ENCODE results near the gene GLCCI1.

The GLCCI1 gene

DNA sequence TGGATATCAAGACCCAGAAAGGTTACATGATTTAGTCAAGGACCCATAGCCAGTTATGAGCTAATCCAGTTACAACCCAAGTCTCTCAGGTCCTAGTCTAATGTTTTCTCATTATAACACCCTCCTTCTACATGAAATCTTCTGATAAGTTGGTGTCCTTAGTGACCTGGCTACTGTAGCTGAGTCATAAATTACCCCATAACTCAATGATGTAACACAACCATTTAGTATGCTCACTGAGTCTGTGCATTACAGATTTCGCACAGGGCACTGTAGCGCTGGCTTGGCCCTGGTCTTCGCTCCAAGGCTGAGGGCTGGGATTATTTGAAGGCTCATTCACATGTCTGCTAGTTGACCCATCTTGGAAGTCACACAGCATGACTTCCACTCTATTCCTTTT, 36.0 kb upstream of the GLCCI1 start:
- Histone ChIP-seq H3K4me2 (ENCODE audit: low read depth, low read length, poor library complexity, severe bottlenecking) (no peak overlapping the region), H3K9me3 (ENCODE audit: insufficient read depth, low read depth, low read length) (no peaks in the 10 kb centered on the region)
- TF ChIP-seq EZH2phosphoT487 (IDR thresholded peaks at IDR 0.05; ENCODE audit: borderline replicate concordance): no peak
- TF ChIP-seq, protein P1, sequence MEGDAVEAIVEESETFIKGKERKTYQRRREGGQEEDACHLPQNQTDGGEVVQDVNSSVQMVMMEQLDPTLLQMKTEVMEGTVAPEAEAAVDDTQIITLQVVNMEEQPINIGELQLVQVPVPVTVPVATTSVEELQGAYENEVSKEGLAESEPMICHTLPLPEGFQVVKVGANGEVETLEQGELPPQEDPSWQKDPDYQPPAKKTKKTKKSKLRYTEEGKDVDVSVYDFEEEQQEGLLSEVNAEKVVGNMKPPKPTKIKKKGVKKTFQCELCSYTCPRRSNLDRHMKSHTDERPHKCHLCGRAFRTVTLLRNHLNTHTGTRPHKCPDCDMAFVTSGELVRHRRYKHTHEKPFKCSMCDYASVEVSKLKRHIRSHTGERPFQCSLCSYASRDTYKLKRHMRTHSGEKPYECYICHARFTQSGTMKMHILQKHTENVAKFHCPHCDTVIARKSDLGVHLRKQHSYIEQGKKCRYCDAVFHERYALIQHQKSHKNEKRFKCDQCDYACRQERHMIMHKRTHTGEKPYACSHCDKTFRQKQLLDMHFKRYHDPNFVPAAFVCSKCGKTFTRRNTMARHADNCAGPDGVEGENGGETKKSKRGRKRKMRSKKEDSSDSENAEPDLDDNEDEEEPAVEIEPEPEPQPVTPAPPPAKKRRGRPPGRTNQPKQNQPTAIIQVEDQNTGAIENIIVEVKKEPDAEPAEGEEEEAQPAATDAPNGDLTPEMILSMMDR (conservative IDR thresholded peaks at IDR 0.05; ENCODE audit: low read length): no peak

DNA sequence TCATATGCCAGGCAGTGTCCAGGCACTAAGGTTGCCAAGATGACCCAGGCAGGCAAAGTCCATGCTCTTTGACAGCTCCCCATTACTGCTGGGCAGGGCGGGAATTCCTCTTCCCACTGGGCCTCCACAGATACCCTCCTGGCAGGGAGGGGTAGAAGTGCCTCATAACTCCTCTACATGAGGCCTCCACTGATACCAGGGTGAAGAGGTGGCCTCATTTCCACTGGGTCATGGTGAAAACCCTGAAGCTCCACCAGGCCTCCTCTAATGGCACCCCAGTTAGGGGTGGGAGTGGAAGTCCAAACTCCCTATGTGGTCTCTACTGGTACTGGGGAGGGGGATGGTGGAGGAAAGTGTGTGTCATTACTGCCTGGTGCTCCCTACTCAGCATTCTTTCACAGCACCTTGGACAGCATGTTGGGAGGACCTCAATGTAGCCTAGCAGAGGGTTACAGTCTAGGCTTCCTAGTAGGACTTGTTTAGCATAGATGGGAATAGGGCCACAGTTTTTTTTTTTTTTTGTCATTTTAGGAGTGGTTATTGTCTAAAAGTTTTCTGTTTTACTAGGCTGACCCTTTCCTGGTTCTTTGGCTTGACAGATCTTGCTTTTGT, 34.6 kb upstream of the GLCCI1 start:
- Histone ChIP-seq H3K79me2 (ENCODE audit: insufficient read depth, low read length) (no peaks in the 10 kb centered on the region), H4K20me1 (ENCODE audit: insufficient read depth, low read length, poor library complexity, severe bottlenecking) (no peaks in the 10 kb centered on the region), H3K4me1 (ENCODE audit: insufficient read depth, low read length, poor library complexity, severe bottlenecking) (peaks cover 4% of the 10 kb centered on the region), H3K27me3 (ENCODE audit: insufficient read depth, low read length, poor library complexity, severe bottlenecking) (no peaks in the 10 kb centered on the region), H2AFZ (ENCODE audit: low read length) (no peak overlapping the region), H3K9ac (ENCODE audit: low read depth, low read length, poor library complexity, severe bottlenecking) (no peak overlapping the region), H3K9me2 (replicated peaks; ENCODE audit: low read depth, low read length) (no peaks in the 10 kb centered on the region), H3K4me3 (ENCODE audit: low read length, poor library complexity, severe bottlenecking) (no peak overlapping the region), H3K4me2 (ENCODE audit: low read depth, low read length, poor library complexity, severe bottlenecking) (no peak overlapping the region), H3K9me3 (ENCODE audit: insufficient read depth, low read depth, low read length) (no peaks in the 10 kb centered on the region), H3F3A (ENCODE audit: low read depth) (no peaks in the 10 kb centered on the region), H3K36me3 (ENCODE audit: insufficient read depth, low read length) (no peaks in the 10 kb centered on the region)
- TF ChIP-seq, protein P1 (conservative IDR thresholded peaks at IDR 0.05; ENCODE audit: low read length): no peak
- TF ChIP-seq EZH2phosphoT487 (IDR thresholded peaks at IDR 0.05; ENCODE audit: borderline replicate concordance): no peak

More for the DNA sequence above, 36.0 kb upstream of the GLCCI1 start:
- Histone ChIP-seq H4K20me1 (ENCODE audit: insufficient read depth, low read length, poor library complexity, severe bottlenecking) (no peaks in the 10 kb centered on the region), H3F3A (ENCODE audit: low read depth) (no peaks in the 10 kb centered on the region), H3K4me1 (ENCODE audit: insufficient read depth, low read length, poor library complexity, severe bottlenecking) (no peaks in the 10 kb centered on the region), H3K9me2 (replicated peaks; ENCODE audit: low read depth, low read length) (no peaks in the 10 kb centered on the region), H3K79me2 (ENCODE audit: insufficient read depth, low read length) (no peaks in the 10 kb centered on the region), H3K4me3 (ENCODE audit: low read length, poor library complexity, severe bottlenecking) (no peak overlapping the region), H3K27me3 (ENCODE audit: insufficient read depth, low read length, poor library complexity, severe bottlenecking) (no peaks in the 10 kb centered on the region), H2AFZ (ENCODE audit: low read length) (no peak overlapping the region), H3K9ac (ENCODE audit: low read depth, low read length, poor library complexity, severe bottlenecking) (no peak overlapping the region), H3K36me3 (ENCODE audit: insufficient read depth, low read length) (no peaks in the 10 kb centered on the region)

DNA sequence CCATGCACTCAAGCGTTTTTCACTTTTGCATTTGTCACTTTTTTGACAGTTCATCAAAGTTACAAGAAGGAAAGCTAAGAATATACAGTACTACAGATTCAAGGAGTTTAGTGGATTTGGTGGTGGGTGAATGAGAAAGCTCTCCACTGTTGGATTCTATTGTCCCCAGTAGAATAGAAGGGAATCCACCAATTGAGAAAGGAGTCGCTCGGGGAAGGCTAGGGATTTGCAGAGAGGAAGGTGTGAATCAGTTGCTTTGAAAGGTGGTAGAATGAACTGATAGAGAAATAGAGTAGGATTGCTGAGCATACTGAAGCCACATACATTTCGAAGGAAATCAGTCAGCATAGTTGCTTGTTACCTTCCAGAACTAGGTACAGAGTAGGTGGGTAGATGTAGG, 33.7 kb upstream of the GLCCI1 start:
- H3K9me3 ChIP-seq (ENCODE audit: insufficient read depth, low read depth, low read length): no peaks in the 10 kb centered on the region
- H3K27me3 ChIP-seq (ENCODE audit: insufficient read depth, low read length, poor library complexity, severe bottlenecking): no peaks in the 10 kb centered on the region
- H3K9me2 ChIP-seq (replicated peaks; ENCODE audit: low read depth, low read length): no peaks in the 10 kb centered on the region
- H3F3A ChIP-seq (ENCODE audit: low read depth): no peaks in the 10 kb centered on the region
- H3K79me2 ChIP-seq (ENCODE audit: insufficient read depth, low read length): no peaks in the 10 kb centered on the region
- H2AFZ ChIP-seq (ENCODE audit: low read length): no peak overlapping the region
- H3K4me3 ChIP-seq (ENCODE audit: low read length, poor library complexity, severe bottlenecking): no peak overlapping the region
- H4K20me1 ChIP-seq (ENCODE audit: insufficient read depth, low read length, poor library complexity, severe bottlenecking): no peaks in the 10 kb centered on the region
- peaks cover 4% of the 10 kb centered on the region for H3K4me1 ChIP-seq (ENCODE audit: insufficient read depth, low read length, poor library complexity, severe bottlenecking)
- TF ChIP-seq, protein P1 (conservative IDR thresholded peaks at IDR 0.05; ENCODE audit: low read length): no peak
- no peak for TF ChIP-seq EZH2phosphoT487 (IDR thresholded peaks at IDR 0.05; ENCODE audit: borderline replicate concordance)
- H3K36me3 ChIP-seq (ENCODE audit: insufficient read depth, low read length): no peaks in the 10 kb centered on the region
- no peak overlapping the region for H3K4me2 ChIP-seq (ENCODE audit: low read depth, low read length, poor library complexity, severe bottlenecking)
- H3K9ac ChIP-seq (ENCODE audit: low read depth, low read length, poor library complexity, severe bottlenecking): no peak overlapping the region
